MG63 (cell line): ENCODE results near the gene MAP6. TPM values are rescaled to one million over a fixed set of nuclear protein-coding genes. Genes with fewer than 3 reads are reported as not detected.

Experiments used
- DNase-seq: peaks from one replicate; pipeline ENCODE4 v3.0.0-alpha.2; 2020
- H3K27me3 ChIP-seq: fragments of 250-450 bp; sonication (Bioruptor Pico); 2 replicates; pipeline ENCODE4 v1.5.1; 2020; ENCODE audit warnings: mild to moderate bottlenecking, moderate library complexity
- H3K36me3 ChIP-seq: fragments of 250-450 bp; sonication (Bioruptor Pico); 2 replicates; pipeline ENCODE4 v1.5.1; 2020; ENCODE audit warnings: mild to moderate bottlenecking, moderate library complexity
- H3K4me3 ChIP-seq: fragments of 250-450 bp; sonication (Bioruptor Pico); 2 replicates; pipeline ENCODE4 v1.5.1; 2020; ENCODE audit warnings: mild to moderate bottlenecking, moderate library complexity
- H3K9me3 ChIP-seq: fragments of 250-450 bp; sonication (Bioruptor Pico); 2 replicates; pipeline ENCODE4 v1.5.1; 2020; ENCODE audit warnings: mild to moderate bottlenecking, moderate library complexity
- total RNA-seq: library from RNA; depleted of rRNA; stranded (reverse); fragments of >200 nt; shearing (Covaris generic); gene quantifications from 2 replicates; pipeline ENCODE4 v1.2.3, GENCODE V29; 2014; ENCODE audit warnings: low replicate concordance

MAP6 gene
- total RNA-seq, 1 experiment from 2014 or later = not detected

DNA sequence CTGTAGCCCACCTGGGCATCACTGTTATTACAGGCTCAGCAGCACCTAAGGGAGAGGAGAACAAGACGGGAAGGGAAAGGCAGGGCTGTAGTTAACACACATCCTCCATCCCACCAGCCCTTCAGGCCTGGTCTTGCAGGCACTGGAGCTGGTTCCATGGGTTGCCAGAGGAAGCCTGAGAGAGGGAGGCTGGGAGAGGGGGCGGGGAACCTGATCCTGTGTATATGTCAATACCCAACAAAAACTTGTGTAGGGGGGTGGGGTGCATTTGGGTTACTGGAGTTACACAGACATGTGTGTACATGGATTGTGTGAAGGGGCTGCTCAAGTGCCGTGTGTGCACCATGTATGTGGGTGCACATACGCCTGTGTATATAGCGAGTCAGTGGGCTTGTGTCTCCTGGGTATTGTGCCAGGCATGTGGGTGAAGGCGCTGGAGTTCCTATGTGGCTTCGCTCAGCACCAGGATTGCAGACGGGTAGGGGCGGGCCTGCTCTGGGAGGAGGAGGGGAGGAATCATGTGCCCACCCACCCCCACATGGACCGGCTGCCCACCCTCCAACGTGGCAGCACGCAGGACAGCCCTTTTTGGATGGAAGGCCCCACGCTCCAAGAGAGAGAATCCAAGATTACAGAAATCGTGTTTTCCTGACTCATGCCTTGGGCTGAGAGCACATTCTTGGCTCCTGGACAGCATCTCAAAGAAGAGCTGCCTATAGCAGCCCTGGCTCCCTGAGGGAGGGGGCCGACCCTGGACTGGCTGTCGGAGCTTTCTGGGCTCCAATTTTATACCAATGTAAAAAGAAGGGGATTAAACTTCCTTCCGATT is 111.0 kb downstream of the MAP6 start:
- no peaks in the 10 kb centered on the region for H3K27me3 ChIP-seq
- no peak overlapping the region for H3K4me3 ChIP-seq
- peak; percentile 94 for DNase-seq
- no peaks in the 10 kb centered on the region for H3K9me3 ChIP-seq
- peaks cover 5% of the 10 kb centered on the region for H3K36me3 ChIP-seq

DNA sequence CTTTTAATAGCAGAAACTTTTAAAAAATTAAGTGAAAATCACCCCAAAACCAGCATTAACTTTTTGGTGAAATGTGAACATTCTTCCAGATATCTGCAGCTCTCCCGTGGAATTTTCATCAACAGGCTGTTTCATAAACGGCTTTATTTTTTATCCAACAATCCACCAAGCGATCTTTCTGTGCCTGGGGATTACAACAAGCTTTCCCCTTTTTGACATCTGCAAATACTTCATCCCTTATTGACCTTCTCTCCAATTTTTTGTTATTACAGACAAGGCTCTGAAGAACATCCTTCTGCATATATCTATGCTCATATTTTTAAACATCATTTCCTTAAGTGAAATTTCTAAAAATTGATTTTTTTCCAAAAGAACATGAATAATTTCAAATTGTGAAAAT is 112.6 kb downstream of the MAP6 start:
- H3K27me3 ChIP-seq = no peaks in the 10 kb centered on the region
- H3K36me3 ChIP-seq = no peaks in the 10 kb centered on the region
- H3K4me3 ChIP-seq = no peak overlapping the region
- no peak for DNase-seq
- H3K9me3 ChIP-seq = no peaks in the 10 kb centered on the region

DNA sequence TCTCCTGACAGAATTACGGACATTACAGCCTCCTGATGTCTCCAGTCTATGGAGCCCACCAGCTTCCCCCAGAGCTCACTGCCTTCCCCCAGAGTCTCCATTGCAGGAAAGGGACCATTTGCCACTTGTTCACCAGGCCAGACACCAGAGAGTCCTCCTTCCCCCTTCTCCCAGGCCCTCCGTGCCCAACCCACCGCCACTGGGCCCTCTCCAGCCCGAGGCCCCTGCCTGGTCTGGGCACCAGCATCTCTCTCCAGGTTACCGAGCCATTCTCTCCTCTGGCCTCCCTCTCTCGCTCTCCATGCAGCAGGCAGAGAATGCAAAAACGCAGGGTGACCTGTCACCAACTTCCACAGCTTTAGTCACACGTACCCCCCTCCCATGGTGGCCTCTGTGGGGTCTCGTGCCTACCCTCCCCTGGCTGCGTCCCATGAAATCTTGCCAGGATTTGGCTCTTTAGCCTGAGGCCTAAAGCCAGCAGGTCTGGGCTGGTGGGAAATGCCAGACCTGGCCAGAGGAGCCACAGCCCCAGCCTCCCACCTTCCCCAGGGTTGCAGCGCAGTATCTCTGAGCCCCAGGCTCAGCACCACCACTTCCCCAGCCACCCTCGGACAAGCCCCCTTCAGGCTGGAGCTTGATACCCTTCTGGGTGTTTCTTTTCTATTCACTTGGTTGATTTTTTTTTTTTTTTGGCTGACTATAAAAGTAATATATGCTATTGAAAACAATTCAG is 113.6 kb downstream of the MAP6 start:
- Histone ChIP-seq H3K36me3 (no peaks in the 10 kb centered on the region), H3K9me3 (no peaks in the 10 kb centered on the region), H3K4me3 (peak overlapping the region; percentile 24; the same call in 1 of the 2 replicates), H3K27me3 (no peaks in the 10 kb centered on the region)
- no peak for DNase-seq

DNA sequence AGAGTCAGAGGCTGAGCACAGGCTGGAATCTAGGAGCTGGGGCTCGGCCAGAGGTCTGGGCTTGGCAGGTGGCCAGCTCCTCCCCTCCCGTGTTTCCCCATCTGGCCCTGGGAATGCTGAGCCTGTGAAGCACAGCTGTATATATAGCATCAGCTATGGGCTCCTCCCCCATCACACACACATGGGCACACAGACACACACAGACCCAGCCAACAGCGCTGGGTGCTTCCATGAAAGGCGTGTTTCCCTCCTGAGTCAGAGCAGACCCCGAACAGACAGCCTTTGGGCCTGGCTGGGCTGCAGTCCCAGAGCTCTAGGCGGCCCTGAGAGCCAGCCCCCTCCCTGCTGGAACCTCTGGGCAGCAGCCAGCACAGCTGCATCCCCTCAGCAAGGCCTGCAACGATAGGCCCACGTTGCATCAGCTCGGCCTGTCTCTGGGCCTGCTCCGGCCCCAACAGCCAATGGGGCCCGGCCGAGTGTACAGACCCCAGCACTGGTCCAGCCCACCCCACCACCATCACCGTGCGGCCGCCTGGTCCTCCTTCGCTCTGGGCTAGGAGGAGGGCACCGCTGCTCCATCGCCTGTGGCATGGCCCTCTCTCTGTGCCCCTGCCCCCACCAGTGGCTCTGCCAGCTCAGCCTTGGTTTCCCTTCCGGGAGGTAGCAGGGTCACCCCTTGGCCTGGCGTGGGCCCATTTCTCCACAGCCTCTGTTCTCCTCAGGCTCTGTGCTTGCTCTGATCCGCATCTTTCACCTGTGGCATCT is 114.4 kb downstream of the MAP6 start:
- Histone ChIP-seq H3K4me3 (peak overlapping the region; percentile 24), H3K9me3 (no peaks in the 10 kb centered on the region), H3K27me3 (no peaks in the 10 kb centered on the region), H3K36me3 (no peaks in the 10 kb centered on the region)
- DNase-seq = peak; percentile 100

DNA sequence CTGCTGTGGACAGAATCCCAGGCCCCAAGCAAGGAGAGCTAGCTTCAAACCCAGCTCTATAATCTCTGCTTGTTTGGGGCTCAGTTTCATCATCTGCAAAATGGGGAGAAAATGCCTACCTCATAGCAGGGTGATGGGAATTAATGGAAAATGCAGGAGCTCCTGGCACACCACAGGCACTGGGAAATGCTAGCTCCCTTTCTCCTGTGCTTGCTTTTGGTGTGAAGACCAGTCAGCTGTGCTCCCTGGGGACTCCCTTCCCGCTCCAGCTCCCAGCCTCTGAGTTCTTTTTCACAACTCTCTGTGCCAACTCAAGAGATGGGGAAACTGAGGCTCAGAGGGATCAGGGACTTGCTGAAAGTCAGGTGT is 115.0 kb downstream of the MAP6 start:
- H3K27me3 ChIP-seq = no peaks in the 10 kb centered on the region
- no peak for DNase-seq
- no peaks in the 10 kb centered on the region for H3K9me3 ChIP-seq
- no peaks in the 10 kb centered on the region for H3K36me3 ChIP-seq
- H3K4me3 ChIP-seq = no peak overlapping the region

DNA sequence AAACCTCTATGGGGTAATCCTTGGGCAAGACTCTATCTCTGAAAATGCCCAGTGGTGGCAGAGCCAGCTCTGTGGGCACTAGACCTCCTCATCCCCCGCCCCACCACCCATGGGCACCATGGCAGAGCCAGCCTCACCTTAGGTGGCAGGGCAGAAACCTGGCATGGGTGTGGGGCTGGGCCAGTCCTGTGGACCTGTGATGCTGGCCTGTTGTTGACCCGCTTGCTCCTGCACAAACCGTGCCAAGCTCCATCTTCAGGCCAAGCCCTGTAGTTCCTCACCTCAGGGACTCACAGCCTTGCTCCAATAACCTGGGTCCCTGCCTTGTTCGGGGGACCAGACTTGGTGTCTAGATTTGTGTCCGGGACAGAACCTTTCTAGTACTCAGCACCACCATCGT is 115.7 kb downstream of the MAP6 start:
- H3K27me3 ChIP-seq = no peaks in the 10 kb centered on the region
- no peak overlapping the region for H3K4me3 ChIP-seq
- no peaks in the 10 kb centered on the region for H3K9me3 ChIP-seq
- no peaks in the 10 kb centered on the region for H3K36me3 ChIP-seq
- DNase-seq = no peak

DNA sequence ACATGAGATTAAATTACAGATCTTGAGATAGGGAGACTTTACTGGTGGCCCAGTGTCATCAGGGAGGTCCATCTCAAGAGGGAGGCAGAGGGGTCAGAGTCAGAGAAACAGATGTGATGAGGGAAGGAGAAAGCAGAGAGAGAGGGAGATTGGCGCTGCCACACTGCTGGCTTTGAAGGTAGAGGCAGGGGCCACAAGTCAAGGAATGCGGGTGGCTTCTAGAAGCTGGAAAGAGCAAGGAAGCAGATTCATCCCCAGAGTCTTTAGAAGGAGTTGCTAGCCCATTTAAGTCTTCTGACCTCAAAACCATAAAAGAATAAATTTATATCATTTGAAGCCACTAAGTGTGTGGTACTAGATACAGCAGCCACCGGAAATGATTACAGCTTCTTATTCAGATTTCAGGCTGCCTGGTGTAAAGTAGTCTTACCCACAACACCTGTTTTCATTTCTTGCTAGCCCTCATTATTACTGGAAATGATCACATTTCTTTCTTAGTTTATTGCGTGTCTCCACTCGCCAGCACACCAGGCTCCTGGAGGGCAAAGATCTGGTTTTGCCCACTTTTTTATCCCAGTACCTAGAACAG is 119.4 kb downstream of the MAP6 start:
- DNase-seq = no peak
- Histone ChIP-seq H3K27me3 (no peaks in the 10 kb centered on the region), H3K9me3 (no peaks in the 10 kb centered on the region), H3K36me3 (no peaks in the 10 kb centered on the region), H3K4me3 (no peak overlapping the region)

DNA sequence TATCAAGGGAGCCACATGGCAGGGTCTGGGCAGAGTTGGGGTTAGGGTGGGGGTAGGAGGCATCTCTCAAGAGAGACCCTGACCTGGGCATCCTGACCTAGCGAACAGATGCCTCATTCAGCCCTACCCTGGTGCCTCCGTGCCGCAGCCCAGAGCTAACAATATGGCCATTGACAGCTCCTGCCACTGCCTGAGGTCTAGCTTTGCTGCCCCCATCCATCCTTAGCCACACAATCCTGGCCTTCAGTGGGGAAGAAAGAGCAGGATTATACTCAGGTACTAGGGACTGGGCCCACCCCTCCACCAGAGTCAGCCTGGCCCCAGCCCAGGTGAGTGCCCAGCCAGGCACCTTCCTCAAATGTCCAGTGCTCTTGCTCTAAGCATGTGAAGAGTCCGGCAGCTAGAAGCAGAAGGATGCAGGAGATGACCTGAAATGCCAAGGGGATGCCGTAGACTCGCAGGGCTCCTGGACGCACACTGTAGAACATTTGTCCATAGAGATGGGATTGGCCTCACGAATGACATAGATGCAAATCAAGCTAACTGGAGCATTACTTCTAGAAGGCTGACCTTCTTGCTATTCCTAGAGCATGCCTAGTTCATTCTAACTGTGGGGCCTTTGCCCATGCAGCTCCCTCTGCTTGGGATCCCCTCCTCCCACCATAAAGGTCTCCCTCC is 120.1 kb downstream of the MAP6 start:
- Histone ChIP-seq H3K36me3 (no peaks in the 10 kb centered on the region), H3K27me3 (no peaks in the 10 kb centered on the region)

DNA sequence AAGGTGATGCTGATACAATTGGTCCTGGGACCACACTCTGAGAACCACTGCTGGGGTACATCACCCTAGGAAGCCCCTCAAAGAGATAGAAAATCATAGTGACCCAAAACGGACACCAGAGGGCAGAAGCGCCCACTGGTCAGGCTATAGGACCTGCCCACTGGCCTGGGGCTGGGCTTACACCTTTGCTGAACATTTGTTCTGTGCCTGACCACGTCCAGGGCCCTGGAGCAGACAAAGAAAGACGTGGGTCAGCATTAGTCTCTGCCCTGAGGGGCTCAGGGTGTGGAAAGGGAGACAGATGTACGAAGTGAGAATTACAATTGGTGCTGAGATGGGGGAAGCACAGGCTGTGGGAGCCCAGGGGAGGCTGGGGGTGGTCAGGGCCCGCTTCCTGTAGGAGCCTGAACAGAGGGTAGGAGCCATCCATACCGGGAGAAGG is 121.2 kb downstream of the MAP6 start:
- no peak overlapping the region for H3K4me3 ChIP-seq
- peak; percentile 62 for DNase-seq
- H3K9me3 ChIP-seq = no peaks in the 10 kb centered on the region
- H3K36me3 ChIP-seq = no peaks in the 10 kb centered on the region
- no peaks in the 10 kb centered on the region for H3K27me3 ChIP-seq

More for the DNA sequence above, 120.1 kb downstream of the MAP6 start:
- no peak for DNase-seq
- no peaks in the 10 kb centered on the region for H3K9me3 ChIP-seq
- H3K4me3 ChIP-seq = no peak overlapping the region

DNA sequence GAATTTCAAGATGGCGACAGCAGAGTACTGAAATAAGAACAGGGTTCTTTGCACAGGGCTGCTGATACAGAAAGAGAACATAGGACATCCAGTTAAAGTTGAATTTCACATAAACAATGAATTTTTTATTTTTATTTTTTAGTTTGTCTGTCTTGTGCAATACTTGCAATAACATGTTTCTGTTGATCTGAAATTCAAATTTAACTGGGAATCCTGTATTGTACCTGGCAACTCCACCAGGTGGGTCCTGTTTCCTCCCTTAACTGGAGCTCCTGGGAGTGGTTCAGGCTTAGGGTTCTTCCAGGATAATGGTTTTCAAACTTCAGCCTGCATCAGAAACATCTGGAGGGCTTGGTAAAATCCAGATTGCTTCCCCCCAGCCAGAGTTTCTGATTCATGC is 121.7 kb downstream of the MAP6 start:
- Histone ChIP-seq H3K36me3 (no peaks in the 10 kb centered on the region), H3K9me3 (no peaks in the 10 kb centered on the region), H3K4me3 (no peak overlapping the region), H3K27me3 (no peaks in the 10 kb centered on the region)
- no peak for DNase-seq

DNA sequence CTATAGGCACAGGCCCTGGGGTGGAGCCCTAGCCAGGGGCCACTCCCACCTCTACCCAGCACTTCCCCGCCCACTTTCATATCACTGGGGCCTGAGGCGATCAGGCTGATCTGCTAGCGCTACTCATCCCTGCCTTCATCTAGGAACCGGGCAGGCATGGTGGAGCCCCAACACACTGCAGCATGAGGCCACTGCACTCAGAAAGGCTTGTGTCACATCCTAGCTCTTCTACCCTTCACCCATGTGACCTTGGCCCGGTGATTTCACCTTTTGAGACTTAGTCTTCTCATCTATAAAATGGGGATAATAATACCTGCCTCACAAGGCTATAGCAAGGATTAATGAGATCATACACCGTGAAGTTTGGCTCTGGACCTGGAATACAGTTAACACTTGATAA is 125.0 kb downstream of the MAP6 start:
- no peaks in the 10 kb centered on the region for H3K36me3 ChIP-seq
- DNase-seq = no peak
- no peak overlapping the region for H3K4me3 ChIP-seq
- H3K27me3 ChIP-seq = no peaks in the 10 kb centered on the region
- no peaks in the 10 kb centered on the region for H3K9me3 ChIP-seq

DNA sequence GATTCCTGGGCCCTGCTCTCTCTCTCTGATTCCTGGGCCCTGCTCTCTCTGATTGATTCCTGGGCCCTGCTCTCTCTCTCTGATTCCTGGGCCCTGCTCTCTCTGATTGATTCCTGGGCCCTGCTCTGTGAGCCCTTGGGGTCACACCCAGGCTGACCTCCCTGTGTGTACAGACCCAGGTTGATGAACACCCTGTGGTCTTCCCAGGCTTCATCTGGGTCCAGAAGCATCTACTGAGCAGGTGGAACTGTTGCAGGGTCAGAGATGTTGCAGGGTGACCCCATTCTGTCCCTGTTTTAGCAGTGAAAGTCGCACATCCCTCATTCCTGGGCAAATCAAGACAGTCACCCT is 126.8 kb downstream of the MAP6 start:
- H3K27me3 ChIP-seq = no peaks in the 10 kb centered on the region
- no peak overlapping the region for H3K4me3 ChIP-seq
- no peak for DNase-seq
- no peaks in the 10 kb centered on the region for H3K9me3 ChIP-seq
- H3K36me3 ChIP-seq = no peaks in the 10 kb centered on the region

DNA sequence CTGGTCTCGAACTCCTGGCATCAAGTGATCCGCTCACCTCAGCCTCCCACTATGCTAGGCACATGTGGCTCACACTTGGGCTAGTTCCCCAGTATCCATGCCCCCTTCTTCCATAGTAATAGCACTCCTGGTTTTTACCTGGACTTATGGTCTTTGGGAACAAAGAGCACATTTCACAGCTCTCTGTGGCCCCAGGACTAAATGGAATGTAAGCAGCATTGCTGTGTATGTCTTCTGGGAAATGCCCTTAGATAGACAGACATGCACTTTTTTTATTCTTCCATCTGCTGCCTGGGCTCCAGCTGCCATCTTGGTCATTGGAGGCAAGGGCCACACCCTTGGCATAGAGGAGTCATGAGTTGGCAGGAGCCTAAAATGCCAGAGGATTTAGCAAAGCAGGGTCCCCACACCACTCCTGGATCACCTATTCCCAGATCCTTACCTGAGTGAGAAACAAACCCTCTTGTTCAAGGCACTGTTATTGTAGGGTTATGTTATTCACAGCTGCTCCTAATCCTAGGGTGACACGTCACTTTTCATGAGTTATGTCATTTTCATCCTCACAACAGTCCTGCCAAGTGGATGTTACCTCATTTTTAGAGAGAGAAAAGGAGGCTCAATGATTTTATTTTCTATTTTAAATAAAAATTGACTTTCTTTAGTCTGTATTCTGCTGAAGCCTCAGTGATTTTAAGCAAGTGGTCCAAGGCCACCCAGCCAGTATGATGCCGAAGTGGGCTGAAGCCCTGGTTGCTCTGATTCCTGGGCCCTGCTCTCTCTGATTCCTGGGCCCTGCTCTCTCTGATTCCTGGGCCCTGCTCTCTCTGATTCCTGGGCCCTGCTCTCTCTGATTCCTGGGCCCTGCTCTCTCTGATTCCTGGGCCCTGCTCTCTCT is 127.4 kb downstream of the MAP6 start:
- Histone ChIP-seq H3K36me3 (no peaks in the 10 kb centered on the region), H3K4me3 (no peak overlapping the region), H3K9me3 (no peaks in the 10 kb centered on the region), H3K27me3 (no peaks in the 10 kb centered on the region)
- peak; percentile 28 for DNase-seq

DNA sequence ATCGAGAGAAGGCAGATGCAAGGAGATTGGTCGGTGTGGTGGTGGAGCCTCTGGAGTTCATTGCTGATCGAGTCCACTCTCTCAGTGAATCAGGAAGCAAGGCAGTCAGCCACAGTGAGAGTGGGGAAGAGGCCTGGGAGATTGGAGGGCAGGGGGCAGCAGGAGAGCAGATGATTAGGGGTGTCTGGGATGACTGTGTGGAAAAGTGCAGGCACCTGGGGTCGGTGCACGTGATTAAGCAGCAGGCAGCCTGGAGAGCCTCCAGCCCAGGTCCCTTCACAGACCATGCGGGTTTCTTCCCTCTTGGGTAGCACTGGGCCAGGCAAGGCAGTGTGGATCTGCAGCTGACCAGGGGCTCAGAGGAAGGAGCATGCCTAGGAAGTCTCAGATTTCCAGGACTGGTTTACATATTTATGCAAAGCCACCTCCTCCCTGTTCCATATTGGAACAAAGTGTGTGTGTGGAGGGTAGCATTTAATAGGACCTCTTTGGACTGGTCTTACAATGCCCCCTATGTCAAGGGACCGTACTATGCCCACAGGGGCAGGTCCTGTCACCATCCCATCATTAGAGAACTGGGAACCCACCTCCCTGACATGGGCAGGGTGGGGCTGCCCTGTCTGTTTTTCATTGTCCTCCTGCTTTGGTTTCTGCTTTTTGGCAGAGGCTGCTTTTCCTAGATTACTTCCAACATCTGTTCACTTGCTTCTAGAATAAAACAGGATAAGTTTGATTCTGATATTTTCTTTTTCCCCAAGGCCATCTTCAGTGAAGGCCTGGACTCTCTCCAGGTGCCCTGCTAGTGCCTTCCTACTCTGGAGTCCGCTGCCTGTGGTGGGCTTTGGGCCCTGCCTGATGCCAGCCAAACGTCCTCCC is 129.1 kb downstream of the MAP6 start:
- DNase-seq = no peak
- Histone ChIP-seq H3K36me3 (no peaks in the 10 kb centered on the region), H3K9me3 (no peaks in the 10 kb centered on the region), H3K27me3 (no peaks in the 10 kb centered on the region), H3K4me3 (no peak overlapping the region)
